GM19099 (cell line): ENCODE data around the gene NSD1.

Experiments
- POLR2A ChIP-seq: IDR thresholded peaks from 3 replicates; pipeline ENCODE4 v1.6.1; 2011; ENCODE audit warnings: low read depth; ENCODE audit not compliant: insufficient read length; ENCODE audit errors: extremely low read depth

The NSD1 gene

GRCh38 chr5:177175336-177175735 is 41.8 kb downstream of the NSD1 start:
- no peak for TF ChIP-seq POLR2A

- TF ChIP-seq POLR2A, result no peak
Observed at GRCh38 chr5:177176175-177176711, 42.7 kb downstream of the NSD1 start.

- TF ChIP-seq POLR2A, result no peak
Observed at GRCh38 chr5:177178733-177179304, 45.2 kb downstream of the NSD1 start.

- no peak for TF ChIP-seq POLR2A
Observed at GRCh38 chr5:177179431-177179830, 45.9 kb downstream of the NSD1 start.

- TF ChIP-seq POLR2A, result no peak
Observed at GRCh38 chr5:177183142-177183541, 49.6 kb downstream of the NSD1 start.

DNA sequence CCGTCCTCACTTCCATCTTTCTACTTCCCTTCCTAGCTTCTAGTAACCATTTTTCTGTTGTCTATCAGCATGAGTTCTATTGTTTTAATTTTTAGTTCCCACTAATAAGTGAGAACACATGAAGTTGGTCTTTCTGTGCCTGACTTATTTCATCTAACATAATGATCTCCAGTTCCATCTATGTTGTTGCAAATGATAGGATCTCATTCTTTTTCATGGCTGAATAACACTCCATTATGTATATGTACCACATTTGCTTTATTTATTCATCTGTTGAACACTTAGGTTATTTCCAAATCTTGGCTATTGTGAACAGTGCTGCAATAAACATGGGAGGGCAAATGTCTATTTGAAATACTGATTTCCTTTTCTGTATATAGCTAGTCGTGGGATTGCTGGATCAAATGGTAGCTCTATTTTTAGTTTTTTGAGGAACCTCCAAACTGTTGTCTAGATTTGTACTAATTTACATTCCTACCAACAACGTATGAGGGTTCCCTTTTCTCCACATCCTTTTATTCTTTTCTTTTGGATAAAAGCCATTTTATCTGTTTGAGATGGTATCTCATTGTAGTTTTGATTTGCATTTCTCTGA is 50.3 kb downstream of the NSD1 start:
- TF ChIP-seq POLR2A, result no peak

GRCh38 chr5:177185993-177186392 is 52.4 kb downstream of the NSD1 start:
- TF ChIP-seq POLR2A, result no peak

GRCh38 chr5:177186645-177187044 is 53.1 kb downstream of the NSD1 start:
- TF ChIP-seq POLR2A, result no peak

- TF ChIP-seq POLR2A, result no peak
Observed at GRCh38 chr5:177188775-177189174, 55.2 kb downstream of the NSD1 start.

GRCh38 chr5:177189416-177189815 is 55.8 kb downstream of the NSD1 start:
- TF ChIP-seq POLR2A, result no peak

DNA sequence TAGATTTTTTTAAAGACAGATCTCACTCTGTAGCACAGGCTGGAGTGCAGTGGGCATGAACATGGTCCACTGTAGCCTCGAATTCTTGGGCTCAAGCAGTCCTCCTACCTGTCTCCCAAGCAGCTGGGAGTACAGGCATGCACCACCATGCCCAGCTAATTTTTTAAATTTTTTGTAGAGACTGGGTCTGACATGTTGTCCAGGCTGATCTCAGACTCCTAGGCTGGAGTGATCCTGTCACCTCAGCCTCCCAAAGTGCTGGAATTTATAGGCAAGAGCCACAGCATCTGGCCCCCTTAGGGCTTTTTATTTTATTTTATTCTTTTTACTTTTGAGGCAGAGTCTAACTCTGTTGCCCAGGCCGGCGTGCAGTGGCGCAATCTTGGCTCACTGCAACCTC is 56.4 kb downstream of the NSD1 start:
- TF ChIP-seq POLR2A, result no peak

GRCh38 chr5:177194268-177194667 is 60.7 kb downstream of the NSD1 start:
- no peak for TF ChIP-seq POLR2A

DNA sequence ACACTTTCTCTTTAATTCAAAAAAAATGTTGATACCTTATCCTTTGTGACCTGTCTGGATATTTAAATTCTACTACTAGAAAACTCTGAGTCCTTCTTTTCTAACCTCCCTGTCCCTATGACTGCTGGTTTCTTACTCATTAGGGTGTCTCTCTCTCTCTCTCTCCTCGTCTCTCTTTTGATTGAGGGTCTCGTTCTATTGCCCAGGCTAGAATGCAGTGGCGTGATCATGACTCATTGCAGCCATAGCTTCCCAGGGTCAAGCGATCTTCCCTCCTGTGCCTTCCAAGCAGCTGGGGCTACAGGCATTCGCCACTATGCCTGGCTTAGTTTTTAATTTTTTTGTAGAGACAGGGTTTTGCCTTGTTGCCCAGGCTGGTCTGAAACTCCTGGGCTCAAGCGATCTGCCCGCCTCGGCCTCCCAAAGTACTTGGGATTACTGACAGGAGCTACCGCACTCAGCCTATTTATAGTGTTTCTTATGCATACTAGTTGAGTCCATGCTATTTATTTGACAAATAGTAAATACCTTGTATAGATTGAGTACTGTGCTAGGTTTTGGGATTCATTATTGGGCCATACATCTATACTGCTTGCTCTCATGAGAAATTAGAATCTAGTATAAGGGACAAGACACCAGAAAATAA is 61.9 kb downstream of the NSD1 start:
- TF ChIP-seq POLR2A, result no peak

DNA sequence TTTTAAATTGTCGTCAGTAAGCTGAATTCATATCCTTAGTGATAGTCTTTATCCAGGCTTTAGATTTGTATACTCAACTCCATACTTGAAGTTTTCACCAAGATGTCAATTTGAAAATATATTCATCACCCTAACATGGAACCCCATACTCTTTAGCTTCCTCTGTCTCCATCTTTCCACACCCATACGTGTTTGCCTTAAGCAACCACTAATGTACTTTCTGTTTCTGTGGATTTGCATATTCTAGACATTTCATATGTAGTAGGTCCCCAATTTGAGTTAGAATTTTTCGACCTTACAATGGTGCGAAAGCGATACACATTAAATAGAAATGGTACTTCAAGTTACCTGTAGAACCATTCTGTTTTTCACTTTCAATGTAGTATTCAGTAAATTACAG is 65.2 kb downstream of the NSD1 start:
- TF ChIP-seq POLR2A, result no peak

GRCh38 chr5:177204281-177204680 is 70.7 kb downstream of the NSD1 start:
- TF ChIP-seq POLR2A, result no peak

DNA sequence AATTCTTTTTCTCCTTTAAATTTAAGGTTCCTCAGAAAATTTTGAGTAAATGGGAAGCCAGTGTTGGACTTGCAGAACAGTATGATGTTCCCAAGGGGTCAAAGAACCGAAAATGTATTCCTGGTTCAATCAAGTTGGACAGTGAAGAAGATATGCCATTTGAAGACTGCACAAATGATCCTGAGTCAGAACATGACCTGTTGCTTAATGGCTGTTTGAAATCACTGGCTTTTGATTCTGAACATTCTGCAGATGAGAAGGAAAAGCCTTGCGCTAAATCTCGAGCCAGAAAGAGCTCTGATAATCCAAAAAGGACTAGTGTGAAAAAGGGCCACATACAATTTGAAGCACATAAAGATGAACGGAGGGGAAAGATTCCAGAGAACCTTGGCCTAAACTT is 76.0 kb downstream of the NSD1 start:
- no peak for TF ChIP-seq POLR2A
